Loucy (cell line): ENCODE results near the gene TRIP6.

Experiments
- H2AFZ ChIP-seq: fragments of 200-600 bp; sonication (generic); 2 replicates; pipeline ENCODE4 v1.6.0; 2016; ENCODE audit warnings: antibody characterized with exemption, mild to moderate bottlenecking, low read length, moderate library complexity
- H3F3A ChIP-seq: fragments of 200-600 bp; 2 replicates; pipeline ENCODE4 v1.6.0; 2016; ENCODE audit warnings: antibody characterized with exemption, low read depth, mild to moderate bottlenecking
- H3K27me3 ChIP-seq: fragments of 200-600 bp; sonication (generic); 2 replicates; pipeline ENCODE4 v1.6.1; 2014; ENCODE audit warnings: low read length, mild to moderate bottlenecking; ENCODE audit not compliant: insufficient read depth, poor library complexity, severe bottlenecking
- H3K36me3 ChIP-seq: fragments of 200-600 bp; sonication (generic); 2 replicates; pipeline ENCODE4 v1.6.1; 2016; ENCODE audit warnings: low read length; ENCODE audit not compliant: insufficient read depth
- H3K4me1 ChIP-seq: fragments of 200-600 bp; sonication (generic); 2 replicates; pipeline ENCODE4 v1.5.1; 2014; ENCODE audit warnings: low read length, mild to moderate bottlenecking; ENCODE audit not compliant: insufficient read depth, poor library complexity, severe bottlenecking
- H3K4me2 ChIP-seq: fragments of 200-600 bp; sonication (generic); 2 replicates; pipeline ENCODE4 v1.6.0; 2014; ENCODE audit warnings: antibody characterized with exemption, low read length, low read depth, mild to moderate bottlenecking; ENCODE audit not compliant: poor library complexity, severe bottlenecking
- H3K4me3 ChIP-seq: fragments of 200-600 bp; sonication (generic); 2 replicates; pipeline ENCODE4 v1.5.1; 2014; ENCODE audit warnings: low read length, mild to moderate bottlenecking, mixed read lengths; ENCODE audit not compliant: poor library complexity, severe bottlenecking
- H3K79me2 ChIP-seq: fragments of 200-600 bp; sonication (generic); 2 replicates; pipeline ENCODE4 v1.6.1; 2014; ENCODE audit warnings: low read length; ENCODE audit not compliant: insufficient read depth
- H3K9ac ChIP-seq: fragments of 200-600 bp; sonication (generic); 2 replicates; pipeline ENCODE4 v1.6.0; 2014; ENCODE audit warnings: mild to moderate bottlenecking, low read depth, low read length, moderate library complexity; ENCODE audit not compliant: poor library complexity, severe bottlenecking
- H3K9me2 ChIP-seq: fragments of 200-600 bp; sonication (generic); replicated peaks from 2 replicates; pipeline ENCODE4 v1.6.1; 2016; ENCODE audit warnings: low read depth, low read length, mixed read lengths
- H3K9me3 ChIP-seq: fragments of 200-600 bp; sonication (generic); 2 replicates; pipeline ENCODE4 v1.6.1; 2014; ENCODE audit warnings: mild to moderate bottlenecking, antibody characterized with exemption, low read length, low read depth; ENCODE audit not compliant: insufficient read depth
- H4K20me1 ChIP-seq: fragments of 200-600 bp; sonication (generic); 2 replicates; pipeline ENCODE4 v1.6.0; 2014; ENCODE audit warnings: antibody characterized with exemption, low read length, mild to moderate bottlenecking; ENCODE audit not compliant: insufficient read depth, poor library complexity, severe bottlenecking
- EZH2phosphoT487 ChIP-seq: fragments of 200-600 bp; IDR thresholded peaks from 2 replicates; pipeline ENCODE4 v1.6.1; 2018; ENCODE audit warnings: antibody characterized with exemption, mild to moderate bottlenecking, moderate library complexity, borderline replicate concordance
- TF ChIP-seq, protein P1 (sequence below): fragments of 200-600 bp; sonication (generic); conservative IDR thresholded peaks from 2 replicates; pipeline ENCODE4 v1.5.1; 2014; ENCODE audit warnings: mild to moderate bottlenecking, antibody characterized with exemption, low read length

TRIP6 gene

DNA sequence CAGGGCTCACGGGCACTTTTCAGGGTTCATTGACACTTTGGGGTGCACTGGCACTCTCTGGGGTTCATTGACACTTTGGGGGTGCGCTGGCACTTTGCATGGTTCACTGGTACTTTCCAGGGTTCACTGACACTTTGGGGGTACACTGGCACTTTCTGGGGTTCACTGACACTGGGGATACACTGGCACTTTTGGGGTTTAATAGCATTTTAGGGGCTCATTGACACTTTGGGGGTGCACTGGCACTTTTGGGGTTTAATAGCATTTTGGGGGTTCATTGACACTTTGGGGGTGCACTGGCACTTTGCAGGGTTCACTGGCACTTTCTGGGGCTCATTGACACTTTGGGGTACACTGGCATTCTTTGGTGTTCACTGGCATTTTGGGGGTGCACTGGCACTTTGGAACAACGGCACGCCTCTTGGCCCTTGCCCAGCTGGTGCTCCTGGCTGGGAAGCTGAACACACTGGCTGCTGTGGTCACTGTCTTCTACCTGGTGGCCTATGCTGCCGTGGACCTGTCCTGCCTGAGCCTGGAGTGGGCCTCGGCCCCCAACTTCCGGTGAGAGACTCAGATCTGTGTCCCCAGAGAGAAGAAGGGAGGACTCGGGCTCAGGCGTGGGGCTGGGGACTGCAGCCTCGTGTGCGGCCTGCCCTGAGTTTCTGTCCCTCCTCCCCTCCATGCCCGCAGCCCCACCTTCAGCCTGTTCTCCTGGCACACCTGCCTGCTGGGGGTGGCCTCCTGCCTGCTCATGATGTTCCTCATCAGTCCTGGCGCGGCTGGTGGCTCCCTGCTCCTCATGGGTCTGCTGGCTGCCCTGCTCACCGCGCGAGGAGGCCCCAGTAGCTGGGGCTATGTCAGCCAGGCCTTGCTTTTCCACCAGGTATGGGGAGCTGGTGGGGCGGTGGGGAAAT is 6.2 kb upstream of the TRIP6 start:
- Histone ChIP-seq H3K9me3 (no peaks in the 10 kb centered on the region), H3K79me2 (no peaks in the 10 kb centered on the region), H3F3A (no peaks in the 10 kb centered on the region), H3K27me3 (no peaks in the 10 kb centered on the region), H3K4me1 (no peaks in the 10 kb centered on the region), H3K9ac (no peak overlapping the region), H4K20me1 (no peaks in the 10 kb centered on the region), H3K4me3 (no peak overlapping the region), H2AFZ (no peak overlapping the region), H3K4me2 (no peak overlapping the region), H3K9me2 (no peaks in the 10 kb centered on the region), H3K36me3 (no peaks in the 10 kb centered on the region)
- no peak for TF ChIP-seq EZH2phosphoT487
- TF ChIP-seq, protein P1, sequence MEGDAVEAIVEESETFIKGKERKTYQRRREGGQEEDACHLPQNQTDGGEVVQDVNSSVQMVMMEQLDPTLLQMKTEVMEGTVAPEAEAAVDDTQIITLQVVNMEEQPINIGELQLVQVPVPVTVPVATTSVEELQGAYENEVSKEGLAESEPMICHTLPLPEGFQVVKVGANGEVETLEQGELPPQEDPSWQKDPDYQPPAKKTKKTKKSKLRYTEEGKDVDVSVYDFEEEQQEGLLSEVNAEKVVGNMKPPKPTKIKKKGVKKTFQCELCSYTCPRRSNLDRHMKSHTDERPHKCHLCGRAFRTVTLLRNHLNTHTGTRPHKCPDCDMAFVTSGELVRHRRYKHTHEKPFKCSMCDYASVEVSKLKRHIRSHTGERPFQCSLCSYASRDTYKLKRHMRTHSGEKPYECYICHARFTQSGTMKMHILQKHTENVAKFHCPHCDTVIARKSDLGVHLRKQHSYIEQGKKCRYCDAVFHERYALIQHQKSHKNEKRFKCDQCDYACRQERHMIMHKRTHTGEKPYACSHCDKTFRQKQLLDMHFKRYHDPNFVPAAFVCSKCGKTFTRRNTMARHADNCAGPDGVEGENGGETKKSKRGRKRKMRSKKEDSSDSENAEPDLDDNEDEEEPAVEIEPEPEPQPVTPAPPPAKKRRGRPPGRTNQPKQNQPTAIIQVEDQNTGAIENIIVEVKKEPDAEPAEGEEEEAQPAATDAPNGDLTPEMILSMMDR = no peak

DNA sequence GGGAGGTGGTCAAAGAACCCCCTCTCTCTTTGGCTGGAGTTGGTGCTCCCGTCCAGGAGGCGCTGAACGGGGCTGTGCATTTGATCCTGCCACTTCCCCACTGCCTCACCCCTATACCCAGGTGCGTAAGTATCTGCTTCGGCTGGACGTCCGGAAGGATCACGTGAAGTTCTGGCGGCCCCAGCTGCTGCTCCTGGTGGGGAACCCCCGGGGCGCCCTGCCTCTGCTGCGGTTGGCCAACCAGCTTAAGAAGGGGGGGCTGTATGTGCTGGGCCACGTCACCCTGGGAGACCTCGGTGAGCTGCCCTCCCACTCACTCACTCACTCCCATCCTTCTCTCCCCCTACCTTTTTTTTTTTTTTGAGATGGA is 5.6 kb upstream of the TRIP6 start:
- Histone ChIP-seq H3K27me3 (no peaks in the 10 kb centered on the region), H3K9me3 (no peaks in the 10 kb centered on the region), H3K9me2 (no peaks in the 10 kb centered on the region), H3K4me3 (no peak overlapping the region), H2AFZ (no peak overlapping the region), H4K20me1 (no peaks in the 10 kb centered on the region), H3F3A (no peaks in the 10 kb centered on the region), H3K36me3 (no peaks in the 10 kb centered on the region), H3K4me1 (no peaks in the 10 kb centered on the region), H3K9ac (no peak overlapping the region), H3K79me2 (peaks cover 2% of the 10 kb centered on the region; the same call in 1 of the 2 replicates), H3K4me2 (no peak overlapping the region)
- TF ChIP-seq, protein P1 = no peak
- TF ChIP-seq EZH2phosphoT487 = no peak

DNA sequence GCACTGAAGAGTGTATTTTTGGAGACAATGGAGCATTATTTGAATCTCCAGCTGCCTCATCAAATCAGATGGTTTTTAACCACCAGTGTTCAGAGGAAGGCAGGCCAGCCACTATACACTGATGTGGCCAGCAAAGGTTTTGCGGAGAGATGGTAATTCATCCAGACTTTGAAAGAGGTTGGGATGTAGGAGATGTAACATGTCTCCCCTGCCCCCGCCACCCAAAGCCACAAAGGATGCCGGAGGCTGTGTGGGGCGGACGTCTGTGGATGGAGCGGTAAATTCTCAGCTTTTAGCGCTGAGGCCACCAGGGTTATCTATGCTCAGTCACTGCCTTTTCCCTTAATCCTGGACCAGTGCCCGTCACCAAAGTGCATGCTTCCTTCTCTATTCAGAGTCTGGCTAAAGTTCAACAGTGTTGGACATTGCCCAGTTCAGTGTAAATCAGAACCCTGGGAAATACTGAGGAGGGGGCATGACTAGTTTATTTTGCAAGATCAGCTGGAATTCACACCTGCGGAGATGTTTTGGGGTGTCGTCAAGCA is 3.7 kb upstream of the TRIP6 start:
- Histone ChIP-seq H3K36me3 (no peaks in the 10 kb centered on the region), H2AFZ (no peak overlapping the region), H3K4me2 (no peak overlapping the region)

More for the DNA sequence above, 3.7 kb upstream of the TRIP6 start:
- TF ChIP-seq, protein P1 = no peak
- TF ChIP-seq EZH2phosphoT487 = no peak
- peaks cover 21% of the 10 kb centered on the region for H3K79me2 ChIP-seq
- H3K9me2 ChIP-seq = no peaks in the 10 kb centered on the region
- H3K9me3 ChIP-seq = no peaks in the 10 kb centered on the region
- H3K27me3 ChIP-seq = no peaks in the 10 kb centered on the region
- H4K20me1 ChIP-seq = no peaks in the 10 kb centered on the region
- H3K4me1 ChIP-seq = peaks cover 12% of the 10 kb centered on the region
- no peak overlapping the region for H3K4me3 ChIP-seq
- no peaks in the 10 kb centered on the region for H3F3A ChIP-seq
- no peak overlapping the region for H3K9ac ChIP-seq
